Loucy (cell line): ENCODE data around the gene ROBO4.
A peak's percentile ranks its signal among the peaks of the same experiment; 100 is the strongest.

Experiments used
- H2AFZ ChIP-seq: fragments of 200-600 bp; sonication (generic); 2 replicates; pipeline ENCODE4 v1.6.0; 2016; ENCODE audit warnings: antibody characterized with exemption, mild to moderate bottlenecking, low read length, moderate library complexity
- H3F3A ChIP-seq: fragments of 200-600 bp; 2 replicates; pipeline ENCODE4 v1.6.0; 2016; ENCODE audit warnings: antibody characterized with exemption, low read depth, mild to moderate bottlenecking
- H3K27me3 ChIP-seq: fragments of 200-600 bp; sonication (generic); 2 replicates; pipeline ENCODE4 v1.6.1; 2014; ENCODE audit warnings: low read length, mild to moderate bottlenecking; ENCODE audit not compliant: insufficient read depth, poor library complexity, severe bottlenecking
- H3K36me3 ChIP-seq: fragments of 200-600 bp; sonication (generic); 2 replicates; pipeline ENCODE4 v1.6.1; 2016; ENCODE audit warnings: low read length; ENCODE audit not compliant: insufficient read depth
- H3K4me1 ChIP-seq: fragments of 200-600 bp; sonication (generic); 2 replicates; pipeline ENCODE4 v1.5.1; 2014; ENCODE audit warnings: low read length, mild to moderate bottlenecking; ENCODE audit not compliant: insufficient read depth, poor library complexity, severe bottlenecking
- H3K4me2 ChIP-seq: fragments of 200-600 bp; sonication (generic); 2 replicates; pipeline ENCODE4 v1.6.0; 2014; ENCODE audit warnings: antibody characterized with exemption, low read length, low read depth, mild to moderate bottlenecking; ENCODE audit not compliant: poor library complexity, severe bottlenecking
- H3K4me3 ChIP-seq: fragments of 200-600 bp; sonication (generic); 2 replicates; pipeline ENCODE4 v1.5.1; 2014; ENCODE audit warnings: low read length, mild to moderate bottlenecking, mixed read lengths; ENCODE audit not compliant: poor library complexity, severe bottlenecking
- H3K79me2 ChIP-seq: fragments of 200-600 bp; sonication (generic); 2 replicates; pipeline ENCODE4 v1.6.1; 2014; ENCODE audit warnings: low read length; ENCODE audit not compliant: insufficient read depth
- H3K9ac ChIP-seq: fragments of 200-600 bp; sonication (generic); 2 replicates; pipeline ENCODE4 v1.6.0; 2014; ENCODE audit warnings: mild to moderate bottlenecking, low read depth, low read length, moderate library complexity; ENCODE audit not compliant: poor library complexity, severe bottlenecking
- H3K9me2 ChIP-seq: fragments of 200-600 bp; sonication (generic); replicated peaks from 2 replicates; pipeline ENCODE4 v1.6.1; 2016; ENCODE audit warnings: low read depth, low read length, mixed read lengths
- H3K9me3 ChIP-seq: fragments of 200-600 bp; sonication (generic); 2 replicates; pipeline ENCODE4 v1.6.1; 2014; ENCODE audit warnings: mild to moderate bottlenecking, antibody characterized with exemption, low read length, low read depth; ENCODE audit not compliant: insufficient read depth
- H4K20me1 ChIP-seq: fragments of 200-600 bp; sonication (generic); 2 replicates; pipeline ENCODE4 v1.6.0; 2014; ENCODE audit warnings: antibody characterized with exemption, low read length, mild to moderate bottlenecking; ENCODE audit not compliant: insufficient read depth, poor library complexity, severe bottlenecking
- EZH2phosphoT487 ChIP-seq: fragments of 200-600 bp; IDR thresholded peaks from 2 replicates; pipeline ENCODE4 v1.6.1; 2018; ENCODE audit warnings: antibody characterized with exemption, mild to moderate bottlenecking, moderate library complexity, borderline replicate concordance
- TF ChIP-seq, protein P1 (sequence below): fragments of 200-600 bp; sonication (generic); conservative IDR thresholded peaks from 2 replicates; pipeline ENCODE4 v1.5.1; 2014; ENCODE audit warnings: mild to moderate bottlenecking, antibody characterized with exemption, low read length

Gene ROBO4

DNA sequence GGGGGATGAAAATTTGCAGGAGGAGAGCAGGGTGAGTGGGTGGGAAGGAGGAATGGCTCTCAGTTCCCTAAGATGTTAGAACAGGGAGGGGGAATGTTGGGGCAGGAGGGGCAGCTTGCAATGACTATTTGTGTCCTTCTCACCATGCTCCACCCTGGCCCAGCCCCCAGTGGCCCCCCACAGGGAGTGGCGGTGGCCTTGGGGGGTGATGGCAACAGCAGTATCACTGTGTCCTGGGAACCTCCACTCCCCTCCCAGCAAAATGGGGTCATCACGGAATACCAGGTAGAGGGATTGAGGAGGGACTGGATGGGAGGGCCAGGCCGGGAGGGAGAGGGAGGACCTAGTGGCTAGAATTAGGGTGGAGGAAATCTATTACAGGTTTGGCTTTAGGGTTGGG lies 22.3 kb downstream of the ROBO4 start:
- H3K4me2 ChIP-seq = peak overlapping the region; percentile 85

DNA sequence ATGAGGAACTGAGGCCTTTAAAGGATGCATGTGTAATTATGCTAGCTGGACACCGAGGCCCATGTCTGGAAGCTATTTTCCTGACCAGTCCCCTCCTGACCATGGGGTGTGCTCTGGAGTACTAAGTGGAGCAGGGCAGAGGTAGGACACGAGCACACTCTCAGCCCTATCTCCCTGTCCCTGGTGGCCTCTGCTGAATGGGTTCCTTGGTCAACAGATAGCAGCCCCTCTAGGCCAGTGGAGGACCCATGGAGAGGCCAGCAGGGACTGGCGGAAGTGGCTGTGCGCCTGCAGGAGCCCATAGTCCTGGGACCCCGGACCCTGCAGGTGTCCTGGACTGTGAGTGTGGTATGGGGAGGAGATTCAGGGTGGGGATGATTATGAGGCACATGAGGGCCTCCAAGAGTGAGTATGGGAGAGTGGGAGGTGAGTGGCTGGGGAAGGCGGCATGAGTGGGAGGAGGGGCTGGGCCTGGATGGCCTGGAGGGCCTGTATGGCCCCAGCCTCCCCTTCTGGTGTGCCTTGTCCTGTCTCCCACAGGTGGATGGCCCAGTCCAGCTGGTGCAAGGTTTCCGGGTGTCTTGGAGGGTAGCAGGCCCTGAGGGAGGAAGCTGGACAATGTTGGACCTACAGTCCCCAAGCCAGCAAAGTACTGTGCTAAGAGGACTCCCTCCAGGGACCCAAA lies 23.0 kb downstream of the ROBO4 start:
- no peaks in the 10 kb centered on the region for H3K36me3 ChIP-seq
- no peaks in the 10 kb centered on the region for H3K27me3 ChIP-seq
- no peak overlapping the region for H3K9ac ChIP-seq
- H2AFZ ChIP-seq = no peak overlapping the region
- no peaks in the 10 kb centered on the region for H3K79me2 ChIP-seq
- H3K9me2 ChIP-seq = no peaks in the 10 kb centered on the region
- no peak overlapping the region for H3K4me3 ChIP-seq
- TF ChIP-seq EZH2phosphoT487 = no peak
- TF ChIP-seq, protein P1, sequence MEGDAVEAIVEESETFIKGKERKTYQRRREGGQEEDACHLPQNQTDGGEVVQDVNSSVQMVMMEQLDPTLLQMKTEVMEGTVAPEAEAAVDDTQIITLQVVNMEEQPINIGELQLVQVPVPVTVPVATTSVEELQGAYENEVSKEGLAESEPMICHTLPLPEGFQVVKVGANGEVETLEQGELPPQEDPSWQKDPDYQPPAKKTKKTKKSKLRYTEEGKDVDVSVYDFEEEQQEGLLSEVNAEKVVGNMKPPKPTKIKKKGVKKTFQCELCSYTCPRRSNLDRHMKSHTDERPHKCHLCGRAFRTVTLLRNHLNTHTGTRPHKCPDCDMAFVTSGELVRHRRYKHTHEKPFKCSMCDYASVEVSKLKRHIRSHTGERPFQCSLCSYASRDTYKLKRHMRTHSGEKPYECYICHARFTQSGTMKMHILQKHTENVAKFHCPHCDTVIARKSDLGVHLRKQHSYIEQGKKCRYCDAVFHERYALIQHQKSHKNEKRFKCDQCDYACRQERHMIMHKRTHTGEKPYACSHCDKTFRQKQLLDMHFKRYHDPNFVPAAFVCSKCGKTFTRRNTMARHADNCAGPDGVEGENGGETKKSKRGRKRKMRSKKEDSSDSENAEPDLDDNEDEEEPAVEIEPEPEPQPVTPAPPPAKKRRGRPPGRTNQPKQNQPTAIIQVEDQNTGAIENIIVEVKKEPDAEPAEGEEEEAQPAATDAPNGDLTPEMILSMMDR = no peak
- H3K9me3 ChIP-seq = no peaks in the 10 kb centered on the region
- H4K20me1 ChIP-seq = no peaks in the 10 kb centered on the region
- H3K4me1 ChIP-seq = peaks cover 16% of the 10 kb centered on the region
- no peaks in the 10 kb centered on the region for H3F3A ChIP-seq
- H3K4me2 ChIP-seq = no peak overlapping the region

More for the DNA sequence above, 22.3 kb downstream of the ROBO4 start:
- Histone ChIP-seq H3K9me2 (no peaks in the 10 kb centered on the region), H4K20me1 (no peaks in the 10 kb centered on the region), H3K9ac (peak overlapping the region; percentile 65), H3F3A (no peaks in the 10 kb centered on the region), H3K4me1 (peaks cover 21% of the 10 kb centered on the region), H3K27me3 (no peaks in the 10 kb centered on the region), H3K4me3 (peak overlapping the region; percentile 74), H3K9me3 (no peaks in the 10 kb centered on the region), H3K36me3 (no peaks in the 10 kb centered on the region), H2AFZ (peak overlapping the region; percentile 83; the same call in 1 of the 2 replicates), H3K79me2 (no peaks in the 10 kb centered on the region)
- TF ChIP-seq EZH2phosphoT487 = no peak
- TF ChIP-seq, protein P1 = no peak

DNA sequence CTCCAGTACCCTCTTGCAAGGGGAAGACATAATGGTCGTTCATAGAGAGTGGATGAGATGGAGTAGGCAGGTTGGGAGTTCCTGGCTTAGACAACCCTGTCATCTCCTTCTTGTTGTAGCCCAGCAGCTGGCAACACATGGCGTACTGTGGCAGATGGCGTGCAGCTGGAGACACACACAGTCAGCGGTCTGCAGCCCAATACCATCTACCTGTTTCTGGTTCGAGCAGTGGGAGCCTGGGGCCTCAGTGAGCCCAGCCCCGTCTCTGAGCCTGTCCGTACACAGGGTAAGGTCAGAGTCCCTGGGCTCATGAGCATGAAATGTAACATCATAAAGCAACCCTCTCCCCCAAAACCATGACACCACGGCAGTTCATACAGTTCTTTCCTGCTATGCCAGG lies 23.7 kb downstream of the ROBO4 start:
- TF ChIP-seq EZH2phosphoT487 = no peak
- TF ChIP-seq, protein P1 = no peak
- Histone ChIP-seq H3K27me3 (no peaks in the 10 kb centered on the region), H3K9me2 (no peaks in the 10 kb centered on the region)

More for the DNA sequence above, 23.7 kb downstream of the ROBO4 start:
- Histone ChIP-seq H2AFZ (no peak overlapping the region), H3K79me2 (no peaks in the 10 kb centered on the region), H4K20me1 (no peaks in the 10 kb centered on the region), H3K4me1 (peaks cover 14% of the 10 kb centered on the region), H3K4me2 (no peak overlapping the region), H3K9me3 (no peaks in the 10 kb centered on the region), H3K9ac (no peak overlapping the region), H3K4me3 (no peak overlapping the region), H3K36me3 (no peaks in the 10 kb centered on the region), H3F3A (no peaks in the 10 kb centered on the region)
